ENCODE results near the gene LRIG2. TPM values are rescaled to one million over a fixed set of nuclear protein-coding genes. Genes with fewer than 3 reads are reported as not detected.

LRIG2 gene
- total and polyA plus RNA-seq, 2 donors (not counting 1 experiment from before 2014, with no cell fraction given) = 12.4 to 30.6 TPM

GRCh38 chr1:113178106-113178505 lies 105.1 kb downstream of the LRIG2 start:
- Histone ChIP-seq H3K79me2 (ENCODE audit: control insufficient read depth, insufficient read depth, low read length) (no peaks in the 10 kb centered on the region), H3K9me3 (ENCODE audit: control extremely low read depth in 1 of 3, control insufficient read depth in 2 of 3, insufficient read depth in 1 of 3, low read length in 2 of 3) (peaks cover 0 to 4% (median 1%) of the 10 kb centered on the region in 3 donors), H2AFZ (ENCODE audit: insufficient read depth, low read depth, low read length, poor library complexity, severe bottlenecking) (no peak overlapping the region), H3K4me2 (replicated peaks; ENCODE audit: low read depth, low read length, poor library complexity, severe bottlenecking) (no peak overlapping the region), H3K36me3 (replicated peaks in 1 of 2; ENCODE audit: control extremely low read depth in 1 of 2, control insufficient read depth in 1 of 2, extremely low read depth in 1 of 2, insufficient read depth in 2 of 2, low read length in 1 of 2) (no peaks in the 10 kb centered on the region), H3K27me3 (replicated peaks in 1 of 4; ENCODE audit: control extremely low read depth in 1 of 4, control insufficient read depth in 3 of 4, insufficient read depth in 4 of 4, low read length in 3 of 4) (no peaks in the 10 kb centered on the region), H3K4me3 (ENCODE audit: control extremely low read depth in 1 of 5, extremely low read depth in 1 of 5, insufficient read depth in 1 of 5, low read depth in 2 of 5, low read length in 4 of 5) (no peak overlapping the region), H3K4me1 (ENCODE audit: control insufficient read depth in 2 of 2, insufficient read depth in 2 of 2, low read length in 2 of 2) (no peaks in the 10 kb centered on the region), H3K9ac (ENCODE audit: low read length) (no peak overlapping the region), H3K27ac (ENCODE audit: low read length in 2 of 2) (no peak overlapping the region), H4K20me1 (ENCODE audit: control insufficient read depth, insufficient read depth, low read length, poor library complexity, severe bottlenecking) (no peaks in the 10 kb centered on the region)
- ChIA-PET POLR2A (no interaction called here), CTCF (no interaction called here)
- ATAC-seq (ENCODE audit: low read depth) (no peak), DNase-seq (no peak)
- Mint-ChIP-seq H3K4me1 (no peaks in the 10 kb centered on the region), H3K9me3 (ENCODE audit: insufficient read depth) (peaks cover 3% of the 10 kb centered on the region), H3K27me3 (peaks cover 13% of the 10 kb centered on the region), H3K27ac (no peak overlapping the region), H3K4me3 (no peak overlapping the region)
- WGBS (ENCODE audit: insufficient coverage) = 69% methylated on average over 3 of the region's 3 CpGs
- intact Hi-C loops (cut with micrococcal nuclease) = no loop called here
- no peak for TF ChIP-seq CTCF (IDR thresholded peaks at IDR 0.05)
- no peak for TF ChIP-seq EZH2 (IDR thresholded peaks at IDR 0.05; ENCODE audit: borderline replicate concordance, insufficient read depth, low read depth, low read length, poor library complexity, severe bottlenecking)

GRCh38 chr1:113178522-113178921 lies 105.5 kb downstream of the LRIG2 start:
- ATAC-seq (ENCODE audit: low read depth) = no peak

More at GRCh38 chr1:113178522-113178921, 105.5 kb downstream of the LRIG2 start:
- no peaks in the 10 kb centered on the region for H3K79me2 ChIP-seq (ENCODE audit: control insufficient read depth, insufficient read depth, low read length)
- Mint-ChIP-seq H3K27me3 (peaks cover 13% of the 10 kb centered on the region), H3K9me3 (ENCODE audit: insufficient read depth) (peaks cover 3% of the 10 kb centered on the region), H3K4me3 (no peak overlapping the region), H3K27ac (no peak overlapping the region), H3K4me1 (no peaks in the 10 kb centered on the region)
- TF ChIP-seq CTCF (IDR thresholded peaks at IDR 0.05) (no peak), EZH2 (IDR thresholded peaks at IDR 0.05; ENCODE audit: borderline replicate concordance, insufficient read depth, low read depth, low read length, poor library complexity, severe bottlenecking) (no peak)
- H3K4me1 ChIP-seq (ENCODE audit: control insufficient read depth in 2 of 2, insufficient read depth in 2 of 2, low read length in 2 of 2) = no peaks in the 10 kb centered on the region
- CTCF ChIA-PET = no interaction called here
- H4K20me1 ChIP-seq (ENCODE audit: control insufficient read depth, insufficient read depth, low read length, poor library complexity, severe bottlenecking) = no peaks in the 10 kb centered on the region
- peaks cover 0 to 4% (median 1%) of the 10 kb centered on the region in 3 donors for H3K9me3 ChIP-seq (ENCODE audit: control extremely low read depth in 1 of 3, control insufficient read depth in 2 of 3, insufficient read depth in 1 of 3, low read length in 2 of 3)
- 82% methylated on average over 3 of the region's 3 CpGs for WGBS (ENCODE audit: insufficient coverage)
- no peak overlapping the region for H3K9ac ChIP-seq (ENCODE audit: low read length)
- H2AFZ ChIP-seq (ENCODE audit: insufficient read depth, low read depth, low read length, poor library complexity, severe bottlenecking) = no peak overlapping the region
- DNase-seq = no peak
- H3K4me2 ChIP-seq (replicated peaks; ENCODE audit: low read depth, low read length, poor library complexity, severe bottlenecking) = no peak overlapping the region
- intact Hi-C loops (cut with micrococcal nuclease) = no loop called here
- H3K27ac ChIP-seq (ENCODE audit: low read length in 2 of 2) = no peak overlapping the region
- H3K36me3 ChIP-seq (replicated peaks in 1 of 2; ENCODE audit: control extremely low read depth in 1 of 2, control insufficient read depth in 1 of 2, extremely low read depth in 1 of 2, insufficient read depth in 2 of 2, low read length in 1 of 2) = no peaks in the 10 kb centered on the region
- POLR2A ChIA-PET = no interaction called here
- no peaks in the 10 kb centered on the region for H3K27me3 ChIP-seq (replicated peaks in 1 of 4; ENCODE audit: control extremely low read depth in 1 of 4, control insufficient read depth in 3 of 4, insufficient read depth in 4 of 4, low read length in 3 of 4)
- H3K4me3 ChIP-seq (ENCODE audit: control extremely low read depth in 1 of 5, extremely low read depth in 1 of 5, insufficient read depth in 1 of 5, low read depth in 2 of 5, low read length in 4 of 5) = no peak overlapping the region

Other genes with a start within 250 kb of the LRIG2 start
- gene SLC16A1, start 117.0 kb upstream of the LRIG2 start, total RNA-seq = 13.0 and 15.8 TPM in 2 replicates
- gene SLC16A1, start 117.0 kb upstream of the LRIG2 start, polyA plus RNA-seq = 2.1 and 9.3 TPM in 2 replicates

Measured in B cell (primary cell).